GM19455 (cell line): ENCODE results near the gene PYROXD2.
"Not testable (repeated sequence)": the region's sequence is repeated elsewhere in the genome, so short reads cannot be mapped to it uniquely, and the experiment has no call there.

Source experiments
- ATAC-seq: cut with Tn5 transposase; IDR thresholded peaks from one replicate; pipeline ENCODE4 v1.9.1; 2021; ENCODE audit not compliant: unreplicated experiment

PYROXD2 gene

GRCh38 chr10:98370831-98371820 lies 43.9 kb downstream of the PYROXD2 start:
- ATAC-seq = no peak

- no peak for ATAC-seq
Measured at GRCh38 chr10:98369801-98370200, 45.2 kb downstream of the PYROXD2 start.

GRCh38 chr10:98368644-98369043 lies 46.3 kb downstream of the PYROXD2 start:
- no peak for ATAC-seq

GRCh38 chr10:98367604-98368451 lies 47.2 kb downstream of the PYROXD2 start:
- ATAC-seq = no peak

GRCh38 chr10:98366062-98366530 lies 48.9 kb downstream of the PYROXD2 start:
- no peak for ATAC-seq

GRCh38 chr10:98365406-98366061 lies 49.4 kb downstream of the PYROXD2 start:
- ATAC-seq = no peak

- no peak for ATAC-seq
Measured at GRCh38 chr10:98364432-98365102, 50.4 kb downstream of the PYROXD2 start.

- ATAC-seq = no peak
Measured at GRCh38 chr10:98363220-98363619, 51.8 kb downstream of the PYROXD2 start.

GRCh38 chr10:98361131-98362025 lies 53.6 kb downstream of the PYROXD2 start:
- peak; percentile 99 for ATAC-seq

- no peak for ATAC-seq
Measured at GRCh38 chr10:98357194-98357822, 57.7 kb downstream of the PYROXD2 start.

GRCh38 chr10:98354491-98354890 lies 60.5 kb downstream of the PYROXD2 start:
- ATAC-seq = no peak

GRCh38 chr10:98353170-98353569 lies 61.8 kb downstream of the PYROXD2 start:
- ATAC-seq = no peak

- ATAC-seq = no peak
Measured at GRCh38 chr10:98351831-98352402, 63.1 kb downstream of the PYROXD2 start.

- ATAC-seq = no peak
Measured at GRCh38 chr10:98349508-98349922, 65.5 kb downstream of the PYROXD2 start.

- ATAC-seq = no peak
Measured at GRCh38 chr10:98346847-98347246, 68.1 kb downstream of the PYROXD2 start.

- no peak for ATAC-seq
Measured at GRCh38 chr10:98344589-98345038, 70.4 kb downstream of the PYROXD2 start.

- not testable (repeated sequence) for ATAC-seq
Measured at GRCh38 chr10:98341701-98342100, 73.3 kb downstream of the PYROXD2 start.

- no peak for ATAC-seq
Measured at GRCh38 chr10:98340940-98341310, 74.1 kb downstream of the PYROXD2 start.
